ENCODE data around the gene PLXDC1. TPM values are rescaled to one million over a fixed set of nuclear protein-coding genes. Genes with fewer than 3 reads are reported as not detected.
A peak's percentile ranks its signal among the peaks of the same experiment; 100 is the strongest.

PLXDC1 gene
- total RNA-seq, 1 experiment from 2014 or later = 2.0 TPM

- no peak for DNase-seq
- Histone ChIP-seq H2BK15ac (ENCODE audit: low read depth, low read length) (no peak overlapping the region), H2AK5ac (ENCODE audit: insufficient read length, low read length) (no peak overlapping the region), H3T11ph (ENCODE audit: low read length) (no peak overlapping the region), H2BK5ac (ENCODE audit: insufficient read length, low read length) (no peak overlapping the region), H3K79me2 (ENCODE audit: insufficient read depth, low read length) (no peaks in the 10 kb centered on the region), H3K14ac (ENCODE audit: insufficient read depth, low read length) (no peak overlapping the region), H3K9ac (ENCODE audit: extremely low read depth, insufficient read length, low read length) (no peak overlapping the region), H4K20me1 (ENCODE audit: control insufficient read depth, insufficient read depth, insufficient read length) (no peaks in the 10 kb centered on the region), H2BK120ac (ENCODE audit: low read depth, low read length, poor library complexity, severe bottlenecking) (no peak overlapping the region), H3K27me3 (ENCODE audit: insufficient read depth, low read length) (no peaks in the 10 kb centered on the region), H2BK20ac (ENCODE audit: low read depth, low read length, poor library complexity, severe bottlenecking) (no peak overlapping the region), H3K4me2 (ENCODE audit: insufficient read depth, insufficient read length, low read length) (no peak overlapping the region), H2AFZ (ENCODE audit: low read length) (no peak overlapping the region), H3K18ac (ENCODE audit: insufficient read length, low read depth, low read length) (no peak overlapping the region), H4K91ac (ENCODE audit: insufficient read length, low read depth, low read length) (no peak overlapping the region), H4K5ac (ENCODE audit: insufficient read length, low read depth, low read length) (no peak overlapping the region), H2BK12ac (ENCODE audit: insufficient read length, low read depth, low read length) (no peak overlapping the region), H3K4me1 (ENCODE audit: insufficient read depth, low read length) (no peaks in the 10 kb centered on the region; the same call in 1 of the 2 replicates), H3K27ac (ENCODE audit: insufficient read length, low read depth, low read length) (no peak overlapping the region), H3K9me3 (ENCODE audit: control insufficient read depth, low read depth, low read length) (no peaks in the 10 kb centered on the region), H3K23me2 (ENCODE audit: insufficient read length, low read depth, low read length, poor library complexity, severe bottlenecking) (no peaks in the 10 kb centered on the region), H3K23ac (ENCODE audit: insufficient read length, low read depth, low read length) (no peak overlapping the region), H3K56ac (ENCODE audit: insufficient read length, low read depth, low read length) (no peak overlapping the region), H4K8ac (replicated peaks; ENCODE audit: insufficient read length, low read depth, low read length) (no peak overlapping the region), H3K4ac (ENCODE audit: low read depth, low read length) (no peak overlapping the region), H3K79me1 (ENCODE audit: insufficient read depth, low read depth, low read length, poor library complexity, severe bottlenecking) (no peaks in the 10 kb centered on the region)
- TF ChIP-seq CTCF (conservative IDR thresholded peaks at IDR 0.05) = no peak
- H3K4me3 Mint-ChIP-seq = no peak overlapping the region
- H3K4me1 Mint-ChIP-seq = peaks cover 19 to 35% of the 10 kb centered on the region in 2 experiments
- no CpG with 5 or more reads among the region's 4 CpGs for WGBS (ENCODE audit: extremely low coverage, insufficient read length, low lambda C conversion rate)
- peak overlapping the region in 2 of 3 experiments; percentile 41 to 76; a peak in 2 of 7 replicates for H3K27ac Mint-ChIP-seq
- peaks cover 16 to 56% (median 21%) of the 10 kb centered on the region in 3 experiments for H3K36me3 Mint-ChIP-seq (ENCODE audit: insufficient read depth in 1 of 3, low read depth in 3 of 3)
- H3K27me3 Mint-ChIP-seq (ENCODE audit: low read depth) = peaks cover 2% of the 10 kb centered on the region
- no peaks in the 10 kb centered on the region for H3K9me3 Mint-ChIP-seq
Measured at GRCh38 chr17:39178536-39178935, 27.1 kb upstream of the PLXDC1 start.
